ENCODE data around the gene TENT5C.
A peak's percentile ranks its signal among the peaks of the same experiment; 100 is the strongest.

TENT5C gene

DNA sequence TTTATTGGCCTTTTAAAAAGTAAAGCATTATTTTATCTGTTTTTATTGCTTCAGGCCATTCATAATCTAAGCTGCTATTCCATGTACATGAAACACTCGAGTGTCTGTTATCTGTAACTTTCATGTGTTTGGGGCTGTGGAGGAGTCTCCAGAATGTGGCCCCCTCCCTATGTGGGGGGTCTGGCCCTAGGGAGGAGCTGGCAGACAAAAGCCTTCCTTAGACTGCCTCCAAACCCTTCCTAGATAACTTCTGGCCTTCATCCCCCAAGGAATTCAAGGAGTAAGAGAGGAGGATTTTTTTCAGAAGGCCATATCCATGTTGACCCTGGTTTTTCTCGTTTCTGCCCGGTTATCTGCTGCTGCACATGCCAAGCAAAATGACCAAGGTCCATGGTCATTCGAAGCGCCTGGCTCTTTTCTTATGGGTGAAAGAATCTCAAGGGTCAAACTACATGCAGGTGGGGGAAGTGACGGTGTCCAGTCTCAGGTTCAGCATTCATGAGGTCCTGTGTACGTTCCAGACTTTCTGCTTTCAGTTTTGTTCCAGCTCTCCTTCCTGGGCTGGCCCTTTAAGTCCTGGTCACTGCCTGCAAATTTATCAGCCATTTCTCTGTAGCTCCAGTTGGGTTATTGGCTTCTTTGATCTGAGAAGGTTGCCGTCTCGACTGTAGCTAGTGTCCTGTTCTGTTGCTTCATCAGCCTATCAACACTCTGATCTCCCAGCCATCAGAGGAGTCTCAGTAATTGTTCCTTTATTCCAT, 8.3 kb downstream of the TENT5C start:
- no peak for DNase-seq

GRCh38 chr1:117615474-117615873, 9.6 kb downstream of the TENT5C start:
- peak in 2 of 3 experiments; percentile 24 to 54 for DNase-seq

DNA sequence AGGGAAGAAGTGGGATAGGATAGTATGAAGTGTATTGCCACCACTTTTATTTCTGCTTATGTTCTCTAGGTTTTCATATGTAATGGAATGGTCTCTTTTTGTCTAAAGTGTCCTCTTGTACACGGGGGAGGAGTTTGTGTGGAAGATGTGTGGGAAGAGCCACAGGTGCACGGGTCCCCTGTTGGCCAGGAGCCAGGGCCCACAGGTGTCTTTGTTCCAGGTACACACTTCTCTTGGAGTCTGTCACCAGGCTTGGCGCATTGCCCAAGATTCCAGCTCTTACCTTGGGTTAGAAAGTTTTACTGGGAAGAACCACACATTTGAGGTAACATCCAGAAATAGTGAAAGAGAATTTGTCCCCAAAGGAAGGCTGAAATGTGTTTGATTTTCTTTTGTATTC, 10.5 kb downstream of the TENT5C start:
- DNase-seq = peak; percentile 23 to 93 (median 56)

GRCh38 chr1:117616967-117617366, 11.1 kb downstream of the TENT5C start:
- DNase-seq = no peak

GRCh38 chr1:117618450-117619122, 12.7 kb downstream of the TENT5C start:
- DNase-seq = no peak

- no peak for DNase-seq
Measured at GRCh38 chr1:117620440-117620839, 14.6 kb downstream of the TENT5C start.

- DNase-seq = no peak
Measured at GRCh38 chr1:117621316-117621715, 15.5 kb downstream of the TENT5C start.

DNA sequence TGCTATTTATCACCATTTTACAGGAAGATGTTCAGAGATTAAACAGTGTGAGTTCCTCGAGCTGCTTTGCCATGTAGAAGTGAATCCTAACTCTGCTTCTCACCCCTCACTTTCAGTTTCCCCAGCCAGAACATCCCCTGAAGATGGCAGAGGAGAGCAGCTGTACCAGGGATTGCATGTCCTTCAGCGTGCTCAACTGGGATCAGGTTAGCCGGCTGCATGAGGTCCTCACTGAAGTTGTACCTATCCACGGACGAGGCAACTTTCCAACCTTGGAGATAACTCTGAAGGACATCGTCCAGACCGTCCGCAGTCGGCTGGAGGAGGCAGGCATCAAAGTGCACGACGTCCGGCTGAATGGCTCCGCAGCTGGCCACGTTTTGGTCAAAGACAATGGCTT, 16.9 kb downstream of the TENT5C start:
- DNase-seq = no peak

DNA sequence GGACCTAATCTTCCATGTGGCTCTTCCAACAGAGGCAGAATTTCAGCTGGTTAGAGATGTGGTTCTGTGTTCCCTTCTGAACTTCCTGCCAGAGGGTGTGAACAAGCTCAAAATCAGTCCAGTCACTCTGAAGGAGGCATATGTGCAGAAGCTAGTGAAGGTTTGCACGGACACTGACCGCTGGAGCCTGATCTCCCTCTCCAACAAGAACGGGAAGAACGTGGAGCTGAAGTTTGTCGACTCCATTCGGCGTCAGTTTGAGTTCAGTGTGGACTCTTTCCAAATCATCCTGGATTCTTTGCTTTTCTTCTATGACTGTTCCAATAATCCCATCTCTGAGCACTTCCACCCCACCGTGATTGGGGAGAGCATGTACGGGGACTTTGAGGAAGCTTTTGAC, 17.3 kb downstream of the TENT5C start:
- DNase-seq = no peak

DNA sequence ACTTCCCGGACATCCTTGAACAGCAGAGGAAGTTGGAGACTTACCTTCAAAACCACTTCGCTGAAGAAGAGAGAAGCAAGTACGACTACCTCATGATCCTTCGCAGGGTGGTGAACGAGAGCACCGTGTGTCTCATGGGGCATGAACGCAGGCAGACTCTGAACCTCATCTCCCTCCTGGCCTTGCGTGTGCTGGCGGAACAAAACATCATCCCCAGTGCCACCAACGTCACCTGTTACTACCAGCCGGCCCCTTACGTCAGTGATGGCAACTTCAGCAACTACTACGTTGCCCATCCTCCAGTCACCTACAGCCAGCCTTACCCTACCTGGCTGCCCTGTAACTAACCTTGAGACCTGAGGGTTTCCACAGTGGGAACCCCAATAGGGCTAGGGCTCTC, 17.9 kb downstream of the TENT5C start:
- DNase-seq = no peak

DNA sequence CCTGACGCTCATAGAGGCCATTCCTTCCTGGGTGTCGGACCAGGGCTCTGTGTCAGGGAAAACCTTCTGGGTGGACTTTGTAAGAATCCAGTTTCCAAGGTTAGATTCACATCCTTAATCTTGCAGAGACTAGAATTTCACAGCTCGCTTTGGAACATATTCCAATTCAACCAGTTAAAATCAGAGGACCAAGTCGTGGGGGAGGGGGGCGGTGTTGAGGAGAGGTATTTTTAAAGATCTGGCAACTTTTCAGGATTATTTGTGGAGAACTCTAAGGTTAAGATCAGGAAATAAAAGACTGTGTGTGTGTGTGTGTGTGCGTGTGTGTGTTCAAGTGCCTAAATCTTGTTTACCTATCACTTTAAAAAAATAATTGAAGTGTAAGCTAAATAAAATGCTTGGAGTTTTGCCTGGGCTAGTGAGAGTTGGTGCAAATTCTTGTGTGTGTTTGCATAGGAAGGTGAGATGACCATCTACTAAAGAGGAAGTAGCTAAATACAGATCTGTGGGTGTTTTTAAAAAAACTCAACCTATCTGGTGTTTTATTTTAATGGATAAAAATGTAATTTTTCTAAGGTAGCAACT, 21.8 kb downstream of the TENT5C start:
- DNase-seq = peak in 2 of 3 experiments; percentile 9 to 51

GRCh38 chr1:117628343-117628742, 22.5 kb downstream of the TENT5C start:
- no peak for DNase-seq

DNA sequence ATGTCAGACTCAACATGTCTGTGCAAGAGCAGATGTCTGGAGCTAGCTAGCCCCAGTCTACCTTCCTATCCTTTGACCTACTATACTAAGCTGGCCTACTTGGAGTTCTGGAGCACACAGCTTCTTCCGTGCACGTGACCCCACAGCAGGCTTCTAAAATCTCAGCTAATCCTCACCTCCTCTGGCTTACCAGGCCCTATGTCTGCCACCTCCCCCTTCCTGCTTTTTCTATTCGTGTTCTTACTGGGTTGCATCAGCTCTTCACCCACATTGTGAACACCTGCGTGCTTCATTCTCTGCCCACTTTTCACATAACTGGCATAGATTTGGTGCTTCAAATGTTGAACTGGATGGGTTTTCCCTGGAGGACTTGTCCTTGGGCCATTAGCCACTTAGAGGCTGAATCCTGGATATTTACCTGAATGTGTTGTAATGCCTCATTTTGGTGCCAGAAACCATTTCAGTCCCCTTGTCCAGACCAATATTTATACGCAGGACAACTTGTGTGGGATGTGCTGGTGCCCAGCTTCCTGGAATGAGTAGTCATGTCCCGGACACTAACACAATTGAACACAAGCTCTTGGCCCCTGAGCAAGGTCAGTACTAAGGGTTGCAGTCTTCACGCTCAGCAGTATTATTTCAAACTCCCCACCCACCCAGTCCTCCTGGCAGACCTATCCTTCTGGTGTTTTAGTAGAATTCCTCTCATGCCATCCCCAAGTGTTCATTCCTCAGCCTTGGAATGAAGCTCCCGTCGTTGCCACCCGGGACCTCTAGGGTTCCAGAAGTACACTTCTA, 24.0 kb downstream of the TENT5C start:
- DNase-seq = no peak

DNA sequence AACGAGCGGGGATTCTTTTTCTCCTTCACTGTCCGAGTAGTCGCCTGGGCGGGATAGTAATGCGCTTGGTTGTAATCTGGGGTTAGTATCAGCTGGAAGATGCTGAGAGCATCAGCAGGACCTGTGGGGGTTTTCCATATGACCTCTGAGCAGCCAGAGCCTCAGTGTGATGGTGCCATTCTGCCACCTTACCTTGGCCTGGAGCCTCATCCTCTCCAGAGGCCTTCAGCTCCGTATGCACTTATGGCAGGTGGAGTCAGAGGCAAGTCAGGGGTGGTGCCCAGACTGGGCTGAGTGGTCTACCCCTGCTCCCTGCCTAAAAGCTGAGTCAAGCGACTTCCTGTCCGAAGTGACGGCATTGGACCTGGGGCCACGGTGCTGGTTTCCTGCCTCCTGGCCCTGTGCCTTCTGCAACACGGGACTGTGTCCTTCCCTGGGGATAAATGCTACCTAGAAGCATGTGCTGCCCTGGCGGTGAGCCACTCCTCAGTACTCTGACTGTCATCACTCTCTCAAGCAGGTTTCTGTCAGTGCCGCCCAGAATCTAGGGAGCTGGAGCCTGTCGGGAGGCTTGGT, 24.7 kb downstream of the TENT5C start:
- no peak for DNase-seq

- peak; percentile 31 to 46 (median 46) for DNase-seq
Measured at GRCh38 chr1:117631359-117632160, 25.7 kb downstream of the TENT5C start.

DNA sequence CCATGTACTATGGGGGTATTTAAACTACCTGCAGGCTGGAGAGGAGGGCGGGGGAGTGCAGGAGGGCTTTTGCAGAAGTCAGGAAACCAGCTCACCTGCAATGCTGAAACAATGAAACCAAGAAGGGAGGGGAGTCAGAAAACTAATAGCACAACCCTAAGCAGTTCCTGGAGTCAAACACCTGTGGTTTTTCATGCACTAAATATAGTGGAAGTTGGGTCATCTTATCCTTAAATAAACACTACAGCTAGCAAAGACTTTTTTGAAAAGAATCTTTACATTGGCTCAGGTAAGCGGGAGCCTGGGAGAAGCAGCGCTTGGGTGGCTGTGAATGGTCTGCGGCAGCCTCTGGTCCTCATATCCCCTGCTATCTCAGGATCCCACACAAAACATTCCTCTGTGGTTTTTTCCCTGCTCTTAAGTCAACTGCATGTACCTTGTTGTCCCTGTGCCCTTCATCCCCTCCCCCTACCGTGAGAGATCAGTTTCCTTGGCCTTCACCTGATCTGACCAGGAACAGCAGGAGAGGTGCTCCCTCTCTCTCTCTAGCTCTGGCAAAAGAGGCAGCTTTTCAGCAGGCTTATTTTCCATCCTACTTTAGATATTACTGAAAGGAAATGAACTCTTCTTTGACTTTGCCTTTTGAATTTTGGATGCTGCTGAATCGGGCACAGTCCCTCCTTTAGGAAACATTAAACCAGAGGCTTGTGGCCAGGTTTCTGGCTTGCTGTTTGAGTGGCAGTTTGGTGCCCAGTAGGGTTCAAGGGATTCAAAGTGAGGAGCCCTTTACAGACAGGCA, 26.6 kb downstream of the TENT5C start:
- DNase-seq = peak; percentile 31 to 93 (median 66)

GRCh38 chr1:117633068-117633345, 27.2 kb downstream of the TENT5C start:
- DNase-seq = no peak

GRCh38 chr1:117633423-117633822, 27.6 kb downstream of the TENT5C start:
- no peak for DNase-seq

DNA sequence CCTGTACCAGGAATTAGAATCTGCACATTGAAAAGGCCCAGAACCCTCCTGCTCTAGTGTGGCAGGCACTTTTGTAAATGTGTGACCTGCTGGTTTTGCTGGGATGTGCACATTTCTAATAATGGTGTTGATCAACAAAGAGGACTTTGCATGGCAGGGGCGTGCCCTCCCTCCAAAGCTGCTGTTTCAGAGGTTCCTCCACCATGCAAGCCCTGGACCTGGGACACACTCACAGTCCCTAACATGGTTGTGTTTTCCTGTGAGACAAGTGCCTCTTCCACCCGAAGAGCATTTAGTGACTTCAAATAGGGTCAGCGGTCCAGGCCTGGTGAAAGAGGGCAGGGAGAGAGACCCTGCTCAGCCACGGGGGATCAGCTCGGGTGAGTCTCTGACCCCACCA, 28.1 kb downstream of the TENT5C start:
- no peak for DNase-seq

- no peak for DNase-seq
Measured at GRCh38 chr1:117634631-117635030, 28.8 kb downstream of the TENT5C start.

- no peak for DNase-seq
Measured at GRCh38 chr1:117635805-117636204, 30.0 kb downstream of the TENT5C start.
